K562 (cell line): ENCODE data around the gene MGAT5. TPM values are rescaled to one million over a fixed set of nuclear protein-coding genes. Genes with fewer than 3 reads are reported as not detected.

ENCODE experiments used
- CAMTA2 ChIP-seq: fragments of 250-450 bp; sonication (Bioruptor Pico); conservative IDR thresholded peaks from 2 replicates; pipeline ENCODE4 v1.5.1; 2022
- CREBBP ChIP-seq: IDR thresholded peaks from one replicate; pipeline ENCODE4 v1.6.1; 2012; ENCODE audit warnings: low read depth, mild to moderate bottlenecking, control low read depth, inconsistent platforms, low read length
- ELF1 ChIP-seq: fragments of 200-800 bp; sonication (Bioruptor generic); IDR thresholded peaks from 2 replicates; pipeline ENCODE4 v1.6.1; 2016; ENCODE audit warnings: missing genetic modification characterization, missing compliant biosample characterization
- EP300 ChIP-seq: IDR thresholded peaks from 2 replicates; pipeline ENCODE4 v1.6.1; 2012; ENCODE audit warnings: low read length, improper control_type of control experiment
- ESRRA ChIP-seq: fragments of 450-650 bp; IDR thresholded peaks from 2 replicates; pipeline ENCODE4 v1.6.1; 2014; ENCODE audit warnings: low read depth, mild to moderate bottlenecking, moderate library complexity, borderline replicate concordance
- FOXP4 ChIP-seq: sonication (generic); formaldehyde crosslinking; IDR thresholded peaks from 2 replicates; pipeline ENCODE4 v1.8.0; 2022; ENCODE audit warnings: mild to moderate bottlenecking, missing genetic modification reagents, borderline replicate concordance
- HMGN3 ChIP-seq: IDR thresholded peaks from 2 replicates; pipeline ENCODE4 v1.6.1; 2011; ENCODE audit warnings: borderline replicate concordance, low read depth, mild to moderate bottlenecking, mixed read lengths, low read length; ENCODE audit not compliant: insufficient read length; ENCODE audit errors: extremely low read depth
- ILF3 ChIP-seq: fragments of 450-650 bp; IDR thresholded peaks from 2 replicates; pipeline ENCODE4 v1.6.1; 2018; ENCODE audit warnings: antibody characterized with exemption, mild to moderate bottlenecking, moderate library complexity, borderline replicate concordance
- KHSRP ChIP-seq: fragments of 450-650 bp; IDR thresholded peaks from 2 replicates; pipeline ENCODE4 v1.6.1; 2017
- MAZ ChIP-seq, 2 experiments: fragments of 450-650 bp in 1 of 2; sonication (generic) in 1 of 2; formaldehyde crosslinking; IDR thresholded peaks in 1 of 2; conservative IDR thresholded peaks in 1 of 2; 2 replicates each; pipeline versions ENCODE4 v1.4.0 to v1.5.0; 2020; ENCODE audit warnings: mild to moderate bottlenecking in 1 of 2, missing genetic modification reagents in 1 of 2
- NFE2L1 ChIP-seq: fragments of 450-650 bp; IDR thresholded peaks from 2 replicates; pipeline ENCODE4 v1.6.1; 2016; ENCODE audit warnings: missing genetic modification characterization, low read depth, mild to moderate bottlenecking, missing compliant biosample characterization, moderate library complexity, borderline replicate concordance
- SLC30A9 ChIP-seq: fragments of 250-450 bp; sonication (Bioruptor Pico); IDR thresholded peaks from 2 replicates; pipeline ENCODE4 v1.8.0; 2022; ENCODE audit warnings: mild to moderate bottlenecking, moderate library complexity
- SMC3 ChIP-seq: conservative IDR thresholded peaks from 2 replicates; pipeline ENCODE4 v1.6.1; 2011; ENCODE audit warnings: low read depth, low read length, improper control_type of control experiment; ENCODE audit not compliant: insufficient read depth
- SNRNP70 ChIP-seq: fragments of 200-400 bp; formaldehyde crosslinking; optimal IDR thresholded peaks from 2 replicates; pipeline ENCODE3; 2017; ENCODE audit warnings: low read depth, low read length
- SRF ChIP-seq, 2 experiments: fragments of 250-450, 450-650 bp in 1 of 2; sonication (Bioruptor Pico) in 1 of 2; sonication (generic) in 1 of 2; formaldehyde crosslinking; IDR thresholded peaks; 2 replicates each; pipeline versions ENCODE4 v1.5.0 to v1.5.1; 2020 to 2022; ENCODE audit warnings: mild to moderate bottlenecking in 1 of 2, missing genetic modification reagents in 1 of 2
- STAT5B ChIP-seq: fragments of 250-450 bp; sonication (Bioruptor Pico); IDR thresholded peaks from 2 replicates; pipeline ENCODE4 v1.8.0; 2021; ENCODE audit warnings: mild to moderate bottlenecking, inconsistent platforms
- TEAD4 ChIP-seq, 2 experiments: sonication (generic) in 1 of 2; formaldehyde crosslinking in 1 of 2; IDR thresholded peaks; 2 replicates each; pipeline versions ENCODE4 v1.6.1 to v1.8.0; 2012 to 2022; ENCODE audit warnings: borderline replicate concordance in 1 of 2, inconsistent platforms in 1 of 2, low read length in 1 of 2, mild to moderate bottlenecking in 1 of 2, missing genetic modification reagents in 1 of 2
- TOE1 ChIP-seq, 2 experiments: fragments of 450-650 bp in 1 of 2; sonication (generic) in 1 of 2; formaldehyde crosslinking in 1 of 2; IDR thresholded peaks; 2 replicates each; pipeline versions ENCODE4 v1.7.1 to v1.8.0; 2016 to 2022; ENCODE audit warnings: borderline replicate concordance in 2 of 2, mild to moderate bottlenecking in 2 of 2, antibody characterized with exemption in 1 of 2, inconsistent platforms in 1 of 2, low read depth in 1 of 2, missing genetic modification reagents in 1 of 2, moderate library complexity in 1 of 2
- ZBTB8A ChIP-seq: fragments of 450-650 bp; IDR thresholded peaks from 2 replicates; pipeline ENCODE4 v1.6.1; 2018; ENCODE audit warnings: mild to moderate bottlenecking, moderate library complexity; ENCODE audit not compliant: partially characterized antibody
- ZNF282 ChIP-seq: sonication (generic); formaldehyde crosslinking; IDR thresholded peaks from 2 replicates; pipeline ENCODE4 v1.8.1; 2023; ENCODE audit warnings: missing genetic modification reagents
- ZNF384 ChIP-seq: IDR thresholded peaks from 2 replicates; pipeline ENCODE4 v1.6.1; 2012; ENCODE audit warnings: low read depth, low read length, improper control_type of control experiment
- ZNF408 ChIP-seq: fragments of 250-450 bp; sonication (Bioruptor Pico); IDR thresholded peaks from 2 replicates; pipeline ENCODE4 v1.4.0; 2020; ENCODE audit warnings: low read depth, mild to moderate bottlenecking, moderate library complexity
- ZNF445 ChIP-seq: fragments of 250-450 bp; sonication (Bioruptor Pico); IDR thresholded peaks from 2 replicates; pipeline ENCODE4 v1.4.0; 2020; ENCODE audit warnings: low read depth, mild to moderate bottlenecking, moderate library complexity
- ZNF717 ChIP-seq: fragments of 250-450 bp; sonication (Bioruptor Pico); IDR thresholded peaks from 2 replicates; pipeline ENCODE4 v1.5.0; 2021
- polyA plus RNA-seq, 8 experiments: library from polyadenylated mRNA; depleted of rRNA in 4 of 8; stranded (reverse) in 5 of 8; unstranded in 3 of 8; fragments of >200 nt; fragmentation: Nextera tagmentation in 2 of 8; fragmentation: Illumina TruSeq in 1 of 8; extraction: Ambion mirVana in 2 of 8; extraction: Trizol in 1 of 8; gene quantifications; 2 replicates each; pipeline versions ENCODE4 v1.2.1 to v1.2.3, GENCODE V29; 2011 to 2014; ENCODE audit warnings: inconsistent platforms in 1 of 8, missing spikeins in 1 of 8
- total RNA-seq, 7 experiments: library from RNA; depleted of rRNA in 6 of 7; stranded (reverse); fragments of >200 nt in 6 of 7; fragmentation: Illumina TruSeq in 2 of 7; extraction: Trizol in 2 of 7; gene quantifications; 2 replicates each; pipeline versions ENCODE4 v1.2.1 to v1.2.3, GENCODE V29; 2011 to 2021; ENCODE audit warnings: low replicate concordance in 1 of 7

MGAT5 gene
- total and polyA plus RNA-seq, 9 of the 15 experiments (the other 6 are each of a cell fraction or from before 2014, with no cell fraction given), result 1.6 to 18.6 (median 11.1) TPM

- TF ChIP-seq KHSRP (no peak), ZNF282 (CRISPR knock-in tag) (no peak), TEAD4 (IDR thresholded peaks at IDR 0.05; ENCODE audit: low read length) (peak; percentile 69; the same call in 1 of the 2 replicates), TEAD4 (CRISPR knock-in tag; IDR thresholded peaks at IDR 0.05; ENCODE audit: borderline replicate concordance) (no peak), SNRNP70 (no peak), EP300 (no peak; the same call in 1 of the 2 replicates), ELF1 (0 out of 2 replicates have a peak, but pooled peaks have one; percentile 16), STAT5B (CRISPR knock-in tag) (no peak), ZBTB8A (no peak), FOXP4 (CRISPR knock-in tag) (no peak), HMGN3 (no peak), ZNF717 (CRISPR knock-in tag) (no peak), SMC3 (peak; percentile 63; the same call in 1 of the 2 replicates), ZNF384 (peak; percentile 22; the same call in 1 of the 2 replicates), MAZ (CRISPR knock-in tag; conservative IDR thresholded peaks at IDR 0.05 in 1 of 2, IDR thresholded peaks at IDR 0.05 in 1 of 2) (0 out of 4 replicates have a peak, but pooled peaks of 1 of the 2 experiments have one; percentile 30), TOE1 (IDR thresholded peaks at IDR 0.05; ENCODE audit: borderline replicate concordance) (no peak), TOE1 (CRISPR knock-in tag; IDR thresholded peaks at IDR 0.05; ENCODE audit: borderline replicate concordance, low read depth) (no peak), SRF (CRISPR knock-in tag; IDR thresholded peaks at IDR 0.05) (no peak), NFE2L1 (tag) (no peak), ZNF445 (CRISPR knock-in tag) (no peak), CREBBP (no peak), ILF3 (no peak), ZNF408 (CRISPR knock-in tag) (no peak), ESRRA (peak; percentile 50; the same call in 1 of the 2 replicates), CAMTA2 (CRISPR knock-in tag) (no peak), SLC30A9 (CRISPR knock-in tag) (no peak)
Measured at GRCh38 chr2:134207589-134208209, 46.2 kb upstream of the MGAT5 start (continued).
